PC-3 (cell line): Measurements from ENCODE around the gene GLCE.

ENCODE experiments used
- EZH2 ChIP-seq: fragments of 300-600 bp; sonication (generic); IDR thresholded peaks from one replicate; pipeline ENCODE4 v1.6.1; 2017; ENCODE audit warnings: antibody characterized with exemption, mild to moderate bottlenecking, low read length; ENCODE audit not compliant: unreplicated experiment
- EZH2phosphoT487 ChIP-seq: fragments of 300-600 bp; sonication (generic); IDR thresholded peaks from 2 replicates; pipeline ENCODE4 v1.6.1; 2018; ENCODE audit warnings: mild to moderate bottlenecking, antibody characterized with exemption, low read length, borderline replicate concordance
- TF ChIP-seq, protein P1 (sequence below): fragments of 300-600 bp; sonication (generic); conservative IDR thresholded peaks from 2 replicates; pipeline ENCODE4 v1.5.1; 2017; ENCODE audit warnings: antibody characterized with exemption, low read depth, mild to moderate bottlenecking, low read length

GRCh38 chr15:69165637-69166025, 5.2 kb downstream of the GLCE start:
- TF ChIP-seq, protein P1, sequence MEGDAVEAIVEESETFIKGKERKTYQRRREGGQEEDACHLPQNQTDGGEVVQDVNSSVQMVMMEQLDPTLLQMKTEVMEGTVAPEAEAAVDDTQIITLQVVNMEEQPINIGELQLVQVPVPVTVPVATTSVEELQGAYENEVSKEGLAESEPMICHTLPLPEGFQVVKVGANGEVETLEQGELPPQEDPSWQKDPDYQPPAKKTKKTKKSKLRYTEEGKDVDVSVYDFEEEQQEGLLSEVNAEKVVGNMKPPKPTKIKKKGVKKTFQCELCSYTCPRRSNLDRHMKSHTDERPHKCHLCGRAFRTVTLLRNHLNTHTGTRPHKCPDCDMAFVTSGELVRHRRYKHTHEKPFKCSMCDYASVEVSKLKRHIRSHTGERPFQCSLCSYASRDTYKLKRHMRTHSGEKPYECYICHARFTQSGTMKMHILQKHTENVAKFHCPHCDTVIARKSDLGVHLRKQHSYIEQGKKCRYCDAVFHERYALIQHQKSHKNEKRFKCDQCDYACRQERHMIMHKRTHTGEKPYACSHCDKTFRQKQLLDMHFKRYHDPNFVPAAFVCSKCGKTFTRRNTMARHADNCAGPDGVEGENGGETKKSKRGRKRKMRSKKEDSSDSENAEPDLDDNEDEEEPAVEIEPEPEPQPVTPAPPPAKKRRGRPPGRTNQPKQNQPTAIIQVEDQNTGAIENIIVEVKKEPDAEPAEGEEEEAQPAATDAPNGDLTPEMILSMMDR = no peak
- TF ChIP-seq EZH2phosphoT487 (no peak), EZH2 (no peak)
